ENCODE measurements around the gene ARHGEF17. TPM values are rescaled to one million over a fixed set of nuclear protein-coding genes. Genes with fewer than 3 reads are reported as not detected.
A peak's percentile ranks its signal among the peaks of the same experiment; 100 is the strongest.

Gene ARHGEF17
- total and polyA plus RNA-seq, 2 of the 13 experiments (the other 11 are each of a cell fraction or from before 2014, with no cell fraction given): 10.7 to 28.8 TPM

DNA sequence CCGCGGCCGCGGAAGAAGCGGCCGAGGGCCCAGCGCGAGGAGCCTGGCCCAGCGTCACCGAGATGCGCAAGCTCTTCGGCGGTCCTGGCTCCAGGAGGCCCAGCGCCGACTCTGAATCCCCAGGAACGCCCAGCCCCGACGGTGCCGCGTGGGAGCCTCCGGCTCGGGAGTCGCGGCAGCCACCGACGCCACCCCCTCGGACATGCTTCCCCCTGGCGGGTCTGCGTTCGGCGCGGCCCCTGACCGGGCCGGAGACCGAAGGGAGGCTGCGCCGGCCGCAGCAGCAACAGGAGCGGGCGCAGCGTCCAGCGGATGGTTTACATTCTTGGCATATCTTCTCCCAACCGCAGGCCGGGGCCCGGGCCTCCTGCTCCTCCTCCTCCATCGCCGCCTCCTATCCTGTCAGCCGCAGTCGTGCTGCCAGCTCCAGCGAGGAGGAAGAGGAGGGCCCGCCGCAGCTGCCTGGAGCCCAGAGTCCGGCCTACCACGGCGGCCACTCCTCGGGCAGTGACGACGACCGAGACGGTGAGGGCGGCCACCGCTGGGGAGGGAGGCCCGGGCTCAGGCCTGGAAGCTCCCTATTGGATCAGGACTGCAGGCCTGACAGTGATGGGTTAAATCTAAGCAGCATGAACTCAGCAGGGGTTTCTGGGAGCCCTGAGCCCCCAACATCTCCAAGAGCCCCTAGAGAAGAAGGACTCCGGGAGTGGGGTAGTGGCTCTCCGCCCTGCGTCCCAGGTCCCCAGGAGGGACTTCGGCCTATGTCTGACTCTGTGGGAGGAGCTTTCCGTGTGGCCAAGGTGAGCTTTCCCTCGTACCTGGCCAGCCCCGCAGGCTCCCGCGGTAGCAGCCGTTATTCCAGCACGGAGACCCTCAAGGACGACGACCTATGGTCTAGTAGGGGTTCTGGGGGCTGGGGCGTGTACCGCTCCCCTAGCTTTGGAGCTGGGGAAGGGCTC, 1.2 kb downstream of the ARHGEF17 start (continued):
- TF ChIP-seq TP53 (CRISPR knock-in tag; conservative IDR thresholded peaks at IDR 0.05) (peak; percentile 87), ASH2L (IDR thresholded peaks at IDR 0.05; ENCODE audit: insufficient read length, low read depth, low read length) (no peak), HOXA7 (CRISPR knock-in tag; IDR thresholded peaks at IDR 0.05) (no peak), DNMT1 (CRISPR knock-in tag; IDR thresholded peaks at IDR 0.05) (no peak), ARNT2 (CRISPR knock-in tag; IDR thresholded peaks at IDR 0.05; ENCODE audit: low read depth) (0 out of 2 replicates have a peak, but pooled peaks have one; percentile 18), ZNF567 (CRISPR knock-in tag; IDR thresholded peaks at IDR 0.05; ENCODE audit: borderline replicate concordance) (no peak), SALL1 (CRISPR knock-in tag; IDR thresholded peaks at IDR 0.05) (peak; percentile 62; the same call in 1 of the 2 replicates), THAP9 (CRISPR knock-in tag; IDR thresholded peaks at IDR 0.05; ENCODE audit: borderline replicate concordance) (peak; percentile 37; the same call in 1 of the 2 replicates), ZNF17 (CRISPR knock-in tag; IDR thresholded peaks at IDR 0.05) (0 out of 2 replicates have a peak, but pooled peaks have one; percentile 52), ZNF576 (CRISPR knock-in tag; IDR thresholded peaks at IDR 0.05) (no peak), ZNF788 (CRISPR knock-in tag; IDR thresholded peaks at IDR 0.05; ENCODE audit: borderline replicate concordance) (peak; percentile 35; the same call in 1 of the 2 replicates), CHD4 (IDR thresholded peaks at IDR 0.05; ENCODE audit: borderline replicate concordance, low read length) (no peak), ZNF225 (CRISPR knock-in tag; IDR thresholded peaks at IDR 0.05) (no peak), FOXP1 (IDR thresholded peaks at IDR 0.05) (no peak), FOXP1 (CRISPR knock-in tag; IDR thresholded peaks at IDR 0.05) (peak; percentile 45; the same call in 1 of the 2 replicates), NRL (CRISPR knock-in tag; IDR thresholded peaks at IDR 0.05; ENCODE audit: borderline replicate concordance) (peak; percentile 72; the same call in 1 of the 2 replicates)
- TF ChIP-seq, protein P1, sequence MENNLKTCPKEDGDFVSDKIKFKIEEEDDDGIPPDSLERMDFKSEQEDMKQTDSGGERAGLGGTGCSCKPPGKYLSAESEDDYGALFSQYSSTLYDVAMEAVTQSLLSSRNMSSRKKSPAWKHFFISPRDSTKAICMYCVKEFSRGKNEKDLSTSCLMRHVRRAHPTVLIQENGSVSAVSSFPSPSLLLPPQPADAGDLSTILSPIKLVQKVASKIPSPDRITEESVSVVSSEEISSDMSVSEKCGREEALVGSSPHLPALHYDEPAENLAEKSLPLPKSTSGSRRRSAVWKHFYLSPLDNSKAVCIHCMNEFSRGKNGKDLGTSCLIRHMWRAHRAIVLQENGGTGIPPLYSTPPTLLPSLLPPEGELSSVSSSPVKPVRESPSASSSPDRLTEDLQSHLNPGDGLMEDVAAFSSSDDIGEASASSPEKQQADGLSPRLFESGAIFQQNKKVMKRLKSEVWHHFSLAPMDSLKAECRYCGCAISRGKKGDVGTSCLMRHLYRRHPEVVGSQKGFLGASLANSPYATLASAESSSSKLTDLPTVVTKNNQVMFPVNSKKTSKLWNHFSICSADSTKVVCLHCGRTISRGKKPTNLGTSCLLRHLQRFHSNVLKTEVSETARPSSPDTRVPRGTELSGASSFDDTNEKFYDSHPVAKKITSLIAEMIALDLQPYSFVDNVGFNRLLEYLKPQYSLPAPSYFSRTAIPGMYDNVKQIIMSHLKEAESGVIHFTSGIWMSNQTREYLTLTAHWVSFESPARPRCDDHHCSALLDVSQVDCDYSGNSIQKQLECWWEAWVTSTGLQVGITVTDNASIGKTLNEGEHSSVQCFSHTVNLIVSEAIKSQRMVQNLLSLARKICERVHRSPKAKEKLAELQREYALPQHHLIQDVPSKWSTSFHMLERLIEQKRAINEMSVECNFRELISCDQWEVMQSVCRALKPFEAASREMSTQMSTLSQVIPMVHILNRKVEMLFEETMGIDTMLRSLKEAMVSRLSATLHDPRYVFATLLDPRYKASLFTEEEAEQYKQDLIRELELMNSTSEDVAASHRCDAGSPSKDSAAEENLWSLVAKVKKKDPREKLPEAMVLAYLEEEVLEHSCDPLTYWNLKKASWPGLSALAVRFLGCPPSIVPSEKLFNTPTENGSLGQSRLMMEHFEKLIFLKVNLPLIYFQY (CRISPR knock-in tag; IDR thresholded peaks at IDR 0.05; ENCODE audit: borderline replicate concordance): no peak
- TF ChIP-seq, protein P2, sequence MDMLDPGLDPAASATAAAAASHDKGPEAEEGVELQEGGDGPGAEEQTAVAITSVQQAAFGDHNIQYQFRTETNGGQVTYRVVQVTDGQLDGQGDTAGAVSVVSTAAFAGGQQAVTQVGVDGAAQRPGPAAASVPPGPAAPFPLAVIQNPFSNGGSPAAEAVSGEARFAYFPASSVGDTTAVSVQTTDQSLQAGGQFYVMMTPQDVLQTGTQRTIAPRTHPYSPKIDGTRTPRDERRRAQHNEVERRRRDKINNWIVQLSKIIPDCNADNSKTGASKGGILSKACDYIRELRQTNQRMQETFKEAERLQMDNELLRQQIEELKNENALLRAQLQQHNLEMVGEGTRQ (IDR thresholded peaks at IDR 0.05; ENCODE audit: low read depth, low read length): no peak
- TF ChIP-seq, protein P2 (CRISPR knock-in tag; IDR thresholded peaks at IDR 0.05; ENCODE audit: borderline replicate concordance): no peak

Measured in HepG2 (cell line).